Measurements from ENCODE around the gene AGBL4.

Gene AGBL4

GRCh38 chr1:48536477-48536876 is 1487.3 kb downstream of the AGBL4 start:
- no peaks in the 10 kb centered on the region for H3K4me1 ChIP-seq (ENCODE audit: control insufficient read depth, insufficient read depth, low read length)
- H3K27ac ChIP-seq (ENCODE audit: extremely low read depth, low read depth, low read length), result no peak overlapping the region
- POLR2A ChIA-PET, result no interaction called here
- H3K36me3 ChIP-seq (ENCODE audit: control insufficient read depth in 2 of 2, insufficient read depth in 1 of 2, low read length in 2 of 2), result no peaks in the 10 kb centered on the region
- no peak for TF ChIP-seq GLI4 (tag by site-specific recombination; IDR thresholded peaks at IDR 0.05)
- TF ChIP-seq BCL11B (tag by site-specific recombination; IDR thresholded peaks at IDR 0.05; ENCODE audit: low read depth), result no peak
- no peak for TF ChIP-seq ZNF518A (tag by site-specific recombination; conservative IDR thresholded peaks at IDR 0.05; ENCODE audit: low read depth)
- TF ChIP-seq ZNF76 (tag by site-specific recombination; IDR thresholded peaks at IDR 0.05; ENCODE audit: borderline replicate concordance, low read depth), result no peak
- no peak for TF ChIP-seq PBX3 (CRISPR knock-in tag; IDR thresholded peaks at IDR 0.05)
- TF ChIP-seq ZBTB26 (tag by site-specific recombination; optimal IDR thresholded peaks at IDR 0.05), result no peak
- TF ChIP-seq ZNF629 (tag by site-specific recombination; IDR thresholded peaks at IDR 0.05), result no peak
- TF ChIP-seq ZNF785 (tag by site-specific recombination; IDR thresholded peaks at IDR 0.05), result no peak
- TF ChIP-seq ZNF600 (tag by site-specific recombination; IDR thresholded peaks at IDR 0.05), result no peak
- no peak for TF ChIP-seq ZNF645 (tag by site-specific recombination; IDR thresholded peaks at IDR 0.05)
- no peak for TF ChIP-seq ZNF10 (tag by site-specific recombination; IDR thresholded peaks at IDR 0.05)
- no peak overlapping the region for H3K4me3 ChIP-seq (ENCODE audit: low read depth, low read length)
- H3K9me3 ChIP-seq (ENCODE audit: control insufficient read depth, insufficient read depth, low read depth, low read length), result no peaks in the 10 kb centered on the region
- CTCF ChIA-PET, result interaction anchor here (0.6 to 1.9 kb wide), 3 partner anchors 39 to 159 kb away, joined by 3 to 6 read pairs (median 3); no protein-coding TSS in a partner anchor

- no peak overlapping the region for H3K27ac ChIP-seq (ENCODE audit: extremely low read depth, low read depth, low read length)
- no peak overlapping the region for H3K4me3 ChIP-seq (ENCODE audit: low read depth, low read length)
- ChIA-PET POLR2A (no interaction called here), CTCF (interaction anchor here (0.7 to 0.9 kb wide), 3 partner anchors 45 to 329 kb away, joined by 3 read pairs; no protein-coding TSS in a partner anchor)
- no peaks in the 10 kb centered on the region for H3K36me3 ChIP-seq (ENCODE audit: control insufficient read depth in 2 of 2, insufficient read depth in 1 of 2, low read length in 2 of 2)
- H3K9me3 ChIP-seq (ENCODE audit: control insufficient read depth, insufficient read depth, low read depth, low read length), result no peaks in the 10 kb centered on the region
- TF ChIP-seq GLIS1 (tag by site-specific recombination; IDR thresholded peaks at IDR 0.05), result peak; percentile 90
- no peak for TF ChIP-seq ZNF654 (tag by site-specific recombination; IDR thresholded peaks at IDR 0.05; ENCODE audit: low read depth)
- no peaks in the 10 kb centered on the region for H3K4me1 ChIP-seq (ENCODE audit: control insufficient read depth, insufficient read depth, low read length)
Measured at GRCh38 chr1:48532976-48533375, 1490.8 kb downstream of the AGBL4 start.

Measured in HEK293 (cell line).